Trophoblast cell (in vitro differentiated cells and primary cell): ENCODE data around the gene CLDN9.

ENCODE experiments used
- DNase-seq, 2 donors: peaks; one replicate each; pipeline ENCODE4 v3.0.0-alpha.2; 2016
- H2AFZ ChIP-seq: 2 replicates; pipeline ENCODE4 v1.6.1; 2013; ENCODE audit warnings: low read length, moderate library complexity, mild to moderate bottlenecking; ENCODE audit not compliant: insufficient read depth, poor library complexity
- H2AK5ac ChIP-seq: 2 replicates; pipeline ENCODE4 v1.6.1; 2013; ENCODE audit warnings: mild to moderate bottlenecking, low read length
- H2BK120ac ChIP-seq: 2 replicates; pipeline ENCODE4 v1.6.1; 2013; ENCODE audit warnings: low read length, mild to moderate bottlenecking, moderate library complexity; ENCODE audit not compliant: insufficient read depth, poor library complexity
- H2BK12ac ChIP-seq: 2 replicates; pipeline ENCODE4 v1.6.1; 2013; ENCODE audit warnings: mild to moderate bottlenecking, low read length, moderate library complexity
- H2BK5ac ChIP-seq: 2 replicates; pipeline ENCODE4 v1.6.1; 2013; ENCODE audit warnings: low read length, low read depth, moderate library complexity, mild to moderate bottlenecking; ENCODE audit not compliant: poor library complexity
- H3K14ac ChIP-seq: 2 replicates; pipeline ENCODE4 v1.6.1; 2013; ENCODE audit warnings: mild to moderate bottlenecking, low read length
- H3K18ac ChIP-seq: 2 replicates; pipeline ENCODE4 v1.6.1; 2013; ENCODE audit warnings: mild to moderate bottlenecking, low read length
- H3K23ac ChIP-seq: 2 replicates; pipeline ENCODE4 v1.6.1; 2013; ENCODE audit warnings: low read length
- H3K27ac ChIP-seq: 2 replicates; pipeline ENCODE4 v1.5.1; 2013; ENCODE audit warnings: low read depth, mild to moderate bottlenecking, inconsistent platforms, low read length, moderate library complexity
- H3K27me3 ChIP-seq: 2 replicates; pipeline ENCODE4 v1.6.1; 2013; ENCODE audit warnings: inconsistent platforms, mild to moderate bottlenecking, low read length, moderate library complexity; ENCODE audit not compliant: insufficient read depth
- H3K36me3 ChIP-seq, 2 experiments: 1 replicate in 1 of 2; 2 replicates in 1 of 2; pipeline ENCODE4 v1.6.1; 2013; ENCODE audit warnings: low read length in 2 of 2, mild to moderate bottlenecking in 2 of 2, moderate library complexity in 1 of 2; ENCODE audit not compliant: insufficient read depth in 2 of 2, control insufficient read depth in 1 of 2
- H3K4ac ChIP-seq: 2 replicates; pipeline ENCODE4 v1.6.1; 2013; ENCODE audit warnings: low read depth, mild to moderate bottlenecking, low read length, moderate library complexity
- H3K4me1 ChIP-seq, 2 experiments: 1 replicate in 1 of 2; 2 replicates in 1 of 2; pipeline ENCODE4 v1.6.1; 2013; ENCODE audit warnings: low read length in 2 of 2, mild to moderate bottlenecking in 2 of 2, moderate library complexity in 1 of 2; ENCODE audit not compliant: insufficient read depth in 2 of 2, control insufficient read depth in 1 of 2
- H3K4me2 ChIP-seq: 2 replicates; pipeline ENCODE4 v1.6.1; 2013; ENCODE audit warnings: inconsistent platforms, mild to moderate bottlenecking, low read length, moderate library complexity
- H3K4me3 ChIP-seq: 2 replicates; pipeline ENCODE4 v1.5.1; 2013; ENCODE audit warnings: mild to moderate bottlenecking, low read depth, low read length, inconsistent platforms
- H3K79me1 ChIP-seq: one replicate; pipeline ENCODE4 v1.6.1; 2013; ENCODE audit warnings: low read length
- H3K79me2 ChIP-seq: 2 replicates; pipeline ENCODE4 v1.6.1; 2013; ENCODE audit warnings: low read length, mild to moderate bottlenecking; ENCODE audit not compliant: control insufficient read depth, insufficient read depth, poor library complexity
- H3K9ac ChIP-seq: 2 replicates; pipeline ENCODE4 v1.6.1; 2013; ENCODE audit warnings: mild to moderate bottlenecking, low read length
- H3K9me3 ChIP-seq: 2 replicates; pipeline ENCODE4 v1.6.1; 2013; ENCODE audit warnings: low read depth, mild to moderate bottlenecking, control low read depth, inconsistent platforms, low read length; ENCODE audit not compliant: insufficient read depth
- H4K12ac ChIP-seq: 2 replicates; pipeline ENCODE4 v1.6.1; 2013; ENCODE audit warnings: low read depth, mild to moderate bottlenecking, low read length, moderate library complexity
- H4K8ac ChIP-seq: 2 replicates; pipeline ENCODE4 v1.6.1; 2013; ENCODE audit warnings: low read depth, mild to moderate bottlenecking, low read length, moderate library complexity
- H4K91ac ChIP-seq: one replicate; pipeline ENCODE4 v1.6.1; 2013; ENCODE audit warnings: low read depth, mild to moderate bottlenecking, low read length, moderate library complexity
- WGBS: extraction: QIAGEN DNeasy Blood & Tissue Kit; methylation state at CpG from one replicate; pipeline ENCODE4 v1.1.7; 2013; ENCODE audit warnings: missing lambda C conversion rate; ENCODE audit not compliant: insufficient read length, insufficient coverage; ENCODE audit errors: extremely low coverage; 5-methylcytosine and 5-hydroxymethylcytosine counted together

Gene CLDN9

GRCh38 chr16:2988590-2989099, 24.1 kb upstream of the CLDN9 start:
- Histone ChIP-seq H2AFZ (no peak overlapping the region), H2AK5ac (no peak overlapping the region), H3K79me2 (no peaks in the 10 kb centered on the region), H3K27ac (no peak overlapping the region), H3K23ac (no peak overlapping the region), H4K8ac (no peak overlapping the region), H3K4me3 (no peak overlapping the region), H3K27me3 (no peaks in the 10 kb centered on the region), H3K9ac (no peak overlapping the region), H3K9me3 (no peaks in the 10 kb centered on the region), H3K4me1 (peaks cover 6 to 8% of the 10 kb centered on the region in 2 experiments), H4K91ac (no peak overlapping the region), H2BK5ac (no peak overlapping the region), H2BK12ac (no peak overlapping the region), H3K14ac (no peak overlapping the region), H3K36me3 (no peaks in the 10 kb centered on the region), H4K12ac (no peak overlapping the region), H3K4ac (no peak overlapping the region), H3K4me2 (no peak overlapping the region), H2BK120ac (no peak overlapping the region), H3K18ac (no peak overlapping the region), H3K79me1 (no peaks in the 10 kb centered on the region)
- no peak for DNase-seq
- WGBS: no CpG with 5 or more reads among the region's 8 CpGs

GRCh38 chr16:2990891-2991290, 21.8 kb upstream of the CLDN9 start:
- H3K18ac ChIP-seq: no peak overlapping the region

DNA sequence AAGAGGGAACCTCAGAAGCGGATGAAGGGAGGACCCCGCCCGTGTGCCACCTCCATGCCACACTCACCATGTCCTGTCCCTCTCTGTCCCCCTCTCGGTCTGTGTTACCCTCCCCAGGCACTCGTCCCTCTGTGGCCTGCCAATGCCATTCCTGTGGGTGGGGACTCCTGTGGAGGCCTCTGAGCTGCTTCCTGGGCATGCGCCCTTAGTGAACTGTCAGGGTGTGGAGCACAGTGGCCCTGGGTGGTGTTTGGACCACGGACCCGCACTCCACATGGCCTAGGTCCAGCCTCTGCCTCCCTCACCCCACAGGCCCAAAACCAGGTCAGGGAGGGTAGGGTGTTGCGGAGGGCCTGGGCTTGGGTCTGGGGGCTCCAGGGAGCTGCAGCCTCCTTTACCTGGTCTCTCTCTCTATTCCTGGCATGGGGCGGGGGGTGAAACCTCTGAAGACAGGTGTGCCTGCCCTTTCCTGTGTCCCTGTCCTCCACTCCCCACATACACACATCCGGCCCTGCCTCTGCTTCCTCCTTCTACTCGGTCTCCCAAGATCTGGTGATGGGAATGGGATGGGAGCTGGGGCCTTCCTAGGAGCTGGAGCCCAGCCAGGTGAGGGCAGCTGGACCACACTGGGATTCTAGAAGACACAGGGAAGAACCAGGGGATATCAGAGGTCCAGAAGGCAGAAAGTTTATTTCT, 21.0 kb upstream of the CLDN9 start:
- no peak overlapping the region for H3K4me2 ChIP-seq
- WGBS: no CpG with 5 or more reads among the region's 12 CpGs
- no peaks in the 10 kb centered on the region for H3K27me3 ChIP-seq

More at GRCh38 chr16:2990891-2991290, 21.8 kb upstream of the CLDN9 start:
- H3K4me2 ChIP-seq: no peak overlapping the region
- no peak overlapping the region for H2AFZ ChIP-seq
- DNase-seq: no peak
- no peak overlapping the region for H4K12ac ChIP-seq
- H3K9ac ChIP-seq: no peak overlapping the region
- H3K4me3 ChIP-seq: no peak overlapping the region
- no peak overlapping the region for H2BK12ac ChIP-seq
- WGBS: no CpG with 5 or more reads among the region's 10 CpGs
- peaks cover 6 to 8% of the 10 kb centered on the region in 2 experiments for H3K4me1 ChIP-seq
- no peak overlapping the region for H2AK5ac ChIP-seq
- H3K79me2 ChIP-seq: no peaks in the 10 kb centered on the region
- no peak overlapping the region for H2BK5ac ChIP-seq
- H3K4ac ChIP-seq: no peak overlapping the region
- no peak overlapping the region for H3K23ac ChIP-seq
- H3K79me1 ChIP-seq: no peaks in the 10 kb centered on the region
- no peaks in the 10 kb centered on the region for H3K36me3 ChIP-seq
- H2BK120ac ChIP-seq: no peak overlapping the region
- no peak overlapping the region for H4K8ac ChIP-seq
- no peak overlapping the region for H3K14ac ChIP-seq
- H3K27ac ChIP-seq: no peak overlapping the region
- H3K27me3 ChIP-seq: no peaks in the 10 kb centered on the region
- H4K91ac ChIP-seq: no peak overlapping the region
- H3K9me3 ChIP-seq: no peaks in the 10 kb centered on the region

DNA sequence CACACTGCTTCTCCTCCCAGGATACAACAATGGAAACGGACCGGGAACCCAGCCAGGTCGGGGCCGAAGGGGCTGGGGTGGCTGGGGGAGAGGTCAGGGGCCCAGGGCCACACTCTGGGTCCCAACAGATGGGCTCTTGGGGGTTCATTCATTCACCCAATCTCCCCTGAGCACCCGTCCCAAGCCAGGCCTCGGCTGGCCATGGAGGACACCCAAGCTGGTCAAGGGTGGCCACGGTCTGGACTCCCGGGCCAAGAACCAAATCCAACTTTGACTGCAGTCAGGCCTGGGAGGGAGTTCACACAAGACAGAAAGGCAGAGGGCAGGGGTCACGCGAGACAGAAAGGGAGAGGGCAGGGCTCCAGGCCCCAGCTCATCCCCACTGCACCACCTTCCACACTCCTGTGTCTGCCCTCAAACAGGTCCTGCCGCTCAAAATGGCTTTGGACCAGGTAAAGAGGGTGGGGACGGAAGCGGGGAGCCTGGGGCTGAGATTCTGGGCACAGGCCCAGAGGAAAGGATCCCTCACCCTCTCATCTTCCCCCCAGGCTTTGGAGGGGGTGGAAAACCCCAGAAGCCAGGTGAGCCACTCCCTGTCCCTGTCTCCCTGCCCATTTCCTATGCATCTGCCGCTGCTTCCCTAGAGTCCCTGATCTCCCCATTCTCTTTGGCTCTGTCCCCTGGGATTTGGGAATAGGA, 20.2 kb upstream of the CLDN9 start:
- Histone ChIP-seq H3K36me3 (no peaks in the 10 kb centered on the region), H3K79me2 (no peaks in the 10 kb centered on the region), H3K4ac (no peak overlapping the region), H3K79me1 (no peaks in the 10 kb centered on the region), H3K9ac (no peak overlapping the region), H2AK5ac (no peak overlapping the region), H2BK120ac (no peak overlapping the region), H4K8ac (no peak overlapping the region), H3K4me3 (no peak overlapping the region), H3K27me3 (no peaks in the 10 kb centered on the region), H2BK5ac (no peak overlapping the region), H4K12ac (no peak overlapping the region), H3K27ac (no peak overlapping the region), H3K4me2 (no peak overlapping the region), H3K14ac (no peak overlapping the region), H3K18ac (no peak overlapping the region), H2BK12ac (no peak overlapping the region), H3K9me3 (no peaks in the 10 kb centered on the region), H4K91ac (no peak overlapping the region), H3K23ac (no peak overlapping the region), H2AFZ (no peak overlapping the region), H3K4me1 (peaks cover 3 to 5% of the 10 kb centered on the region in 2 experiments)
- WGBS: no CpG with 5 or more reads among the region's 14 CpGs
- DNase-seq: no peak

More for the DNA sequence above, 21.0 kb upstream of the CLDN9 start:
- no peak overlapping the region for H3K4ac ChIP-seq
- no peak overlapping the region for H3K27ac ChIP-seq
- no peaks in the 10 kb centered on the region for H3K36me3 ChIP-seq
- H2BK120ac ChIP-seq: no peak overlapping the region
- no peak overlapping the region for H2AFZ ChIP-seq
- no peak overlapping the region for H2BK12ac ChIP-seq
- H4K12ac ChIP-seq: no peak overlapping the region
- H2BK5ac ChIP-seq: no peak overlapping the region
- no peak overlapping the region for H3K9ac ChIP-seq
- H3K79me2 ChIP-seq: no peaks in the 10 kb centered on the region
- no peak overlapping the region for H3K18ac ChIP-seq
- no peak overlapping the region for H3K23ac ChIP-seq
- peaks cover 6 to 8% of the 10 kb centered on the region in 2 experiments for H3K4me1 ChIP-seq
- no peak overlapping the region for H3K4me3 ChIP-seq
- no peak for DNase-seq
- no peak overlapping the region for H4K91ac ChIP-seq
- H3K9me3 ChIP-seq: no peaks in the 10 kb centered on the region
- no peaks in the 10 kb centered on the region for H3K79me1 ChIP-seq
- H4K8ac ChIP-seq: no peak overlapping the region
- no peak overlapping the region for H2AK5ac ChIP-seq
- no peak overlapping the region for H3K14ac ChIP-seq
